Stimulated activated CD8-positive, alpha-beta memory T cell treated with anti-CD3 and anti-CD28 coated beads, Interleukin-15, amount 100 ng/mL, for 1 hour (primary cell): ENCODE measurements around the gene MAP2K6.

Experiments
- DNase-seq: peaks from one replicate; pipeline ENCODE4 v3.0.0-alpha.2; 2020; ENCODE audit warnings: low read depth

The MAP2K6 gene

DNA sequence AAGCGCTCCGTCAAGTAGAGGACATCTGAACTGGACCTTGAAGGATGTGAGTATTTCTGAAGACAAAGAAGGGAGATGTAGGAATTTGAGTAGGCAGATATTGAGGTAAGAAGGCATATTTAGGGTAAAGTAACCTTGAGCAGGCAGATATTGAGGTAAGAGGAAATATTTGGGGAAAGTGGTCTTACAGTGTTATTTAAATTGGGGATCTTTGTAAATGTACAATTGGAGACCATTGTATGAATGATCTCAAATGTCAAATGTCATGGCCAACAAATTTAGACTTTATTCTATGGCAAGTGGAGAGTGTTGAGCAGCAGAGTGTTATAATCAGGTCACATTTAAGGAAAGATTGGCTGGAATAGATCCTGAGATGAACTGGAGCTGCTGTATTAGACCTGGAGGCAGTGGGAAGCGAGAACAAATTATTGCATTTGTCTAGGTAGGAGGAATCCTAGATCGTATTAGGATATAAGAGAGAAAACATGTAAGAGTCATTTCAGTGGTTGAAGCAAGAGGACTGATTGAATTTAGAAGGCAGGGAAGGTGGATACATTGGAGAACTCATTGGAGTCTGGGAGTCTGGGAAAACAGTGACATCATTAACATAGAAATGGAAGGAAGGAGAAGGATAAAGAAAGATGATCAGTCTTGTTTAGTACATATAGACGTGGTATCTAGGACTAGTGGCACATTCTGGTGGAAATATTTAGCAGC is 165.6 kb downstream of the MAP2K6 start:
- DNase-seq = no peak

DNA sequence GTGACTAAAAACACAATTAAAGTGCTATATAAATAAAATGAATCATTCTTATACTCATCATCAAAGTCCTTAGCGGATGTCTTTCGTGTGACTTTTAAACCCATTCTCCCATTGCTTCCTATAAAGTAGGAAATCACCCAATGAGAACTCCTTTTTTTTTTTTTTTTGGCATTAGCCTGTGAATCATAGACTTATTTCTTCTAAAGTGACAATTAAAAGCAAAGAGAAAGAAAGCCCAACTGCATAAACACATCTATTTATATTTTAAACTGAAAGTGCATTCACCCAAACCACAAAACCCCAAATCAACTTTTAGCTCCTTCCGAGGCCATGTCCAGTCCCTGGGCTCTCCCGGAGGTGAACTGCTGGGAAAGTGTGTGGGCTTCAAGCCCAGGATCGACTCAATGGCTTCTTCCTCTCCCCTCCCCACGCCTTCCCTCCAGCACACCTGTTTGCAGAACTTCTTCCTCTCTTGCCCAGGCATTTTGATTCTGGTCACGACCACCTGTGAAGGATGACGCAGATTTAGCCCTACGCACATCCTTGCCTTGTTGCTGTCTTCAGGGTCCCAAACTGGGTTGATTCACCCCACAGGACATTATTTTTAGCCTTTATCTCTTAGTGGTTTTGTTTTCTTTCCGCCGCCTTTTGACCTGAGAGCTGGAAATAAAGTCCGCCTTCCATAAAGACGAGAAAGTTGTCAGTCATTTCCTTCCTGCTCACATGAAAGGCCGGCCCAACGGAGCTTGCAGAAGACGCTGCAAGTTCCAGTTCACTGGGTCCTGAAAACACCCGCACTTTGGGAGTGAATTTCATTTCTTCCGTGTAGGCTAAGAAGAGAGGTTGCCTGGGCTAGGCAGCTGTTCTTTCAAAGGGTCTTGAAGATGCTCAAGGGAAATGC is 166.8 kb downstream of the MAP2K6 start:
- DNase-seq = no peak

DNA sequence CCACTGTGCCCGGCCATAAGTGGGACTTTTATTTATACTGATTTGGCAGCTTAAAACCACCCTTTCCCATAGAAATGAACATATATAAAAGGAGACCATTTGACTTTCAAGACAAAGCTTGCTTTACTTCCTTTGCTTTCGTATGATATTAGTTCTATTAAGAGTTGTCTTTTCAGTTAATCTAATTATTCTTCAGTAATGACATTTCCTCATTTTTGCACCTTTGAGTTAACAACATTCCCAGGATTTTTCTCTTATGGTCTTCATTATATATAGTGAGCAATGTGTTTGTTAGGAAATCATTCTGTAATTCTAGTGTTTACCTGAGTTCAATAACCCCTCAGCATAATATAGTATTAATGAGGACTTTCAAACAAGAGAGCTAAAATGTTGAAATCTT is 173.8 kb downstream of the MAP2K6 start:
- DNase-seq = no peak

DNA sequence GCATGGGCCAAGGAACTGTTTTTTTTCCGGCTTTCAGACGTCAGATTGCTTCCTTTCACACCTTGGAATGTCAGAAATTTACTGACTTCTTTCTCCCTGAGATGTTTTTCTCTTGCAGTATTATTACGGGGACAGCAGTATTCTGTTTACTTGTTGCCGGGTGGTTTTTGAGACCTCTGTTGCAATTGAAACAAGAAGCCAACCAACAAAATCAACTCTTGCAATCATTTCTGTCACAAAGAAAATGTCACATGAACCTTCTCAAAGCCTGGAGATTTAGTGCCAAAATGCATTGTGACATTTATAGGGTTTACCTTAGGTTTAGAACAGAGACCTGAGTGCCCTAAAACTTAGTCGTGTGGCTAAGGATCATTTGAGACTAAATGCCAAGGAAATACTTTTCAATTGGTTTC is 174.3 kb downstream of the MAP2K6 start:
- no peak for DNase-seq

DNA sequence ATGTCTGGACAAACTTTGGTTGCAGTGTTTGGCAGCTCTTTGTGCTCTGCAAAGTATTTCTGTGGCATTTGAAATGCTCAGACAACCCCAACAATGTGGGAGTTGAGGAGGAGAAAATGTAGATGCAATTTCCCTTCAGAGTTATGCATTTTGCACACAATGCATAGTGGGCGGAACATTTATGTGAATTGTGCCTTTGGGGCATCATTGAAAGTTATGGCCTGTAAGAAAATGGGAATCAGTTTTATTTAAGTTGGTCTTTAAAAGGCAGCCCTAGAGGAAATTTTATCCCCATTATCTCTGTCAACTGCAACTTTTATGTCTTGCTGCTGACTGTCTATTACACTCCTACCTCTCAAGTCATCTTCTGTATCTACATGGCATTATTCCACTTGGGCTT is 176.2 kb downstream of the MAP2K6 start:
- no peak for DNase-seq

DNA sequence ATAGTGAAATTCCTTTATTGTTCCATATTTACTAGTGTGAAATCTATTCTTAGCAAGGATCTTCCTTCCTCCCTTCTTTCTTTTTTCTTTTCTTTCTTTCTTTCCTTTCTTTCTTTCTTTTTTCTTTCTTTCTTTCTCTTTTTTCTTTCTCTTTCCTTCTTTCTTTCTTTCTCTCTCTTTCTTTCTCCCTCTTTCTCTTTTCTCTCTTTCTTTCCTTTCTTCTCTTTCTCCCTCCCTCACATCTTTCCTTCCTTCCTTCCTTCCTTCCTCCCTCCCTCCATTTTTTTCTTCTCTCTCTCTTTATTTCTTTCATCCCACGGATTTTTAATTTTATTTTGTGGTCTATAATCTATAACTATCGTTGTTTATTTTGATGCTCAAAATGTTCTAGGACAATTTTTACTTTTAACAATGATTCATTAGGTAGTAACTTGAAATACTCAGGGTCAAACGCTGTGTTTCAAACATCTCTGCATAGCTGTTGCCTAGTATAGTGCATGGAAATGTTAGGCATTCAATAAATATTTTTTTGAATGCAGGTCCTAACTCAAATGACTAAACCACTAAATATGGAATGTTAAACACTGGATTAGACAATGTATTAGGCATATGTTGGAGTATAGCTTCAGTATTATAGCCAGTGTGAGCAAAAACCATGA is 178.3 kb downstream of the MAP2K6 start:
- DNase-seq = no peak

DNA sequence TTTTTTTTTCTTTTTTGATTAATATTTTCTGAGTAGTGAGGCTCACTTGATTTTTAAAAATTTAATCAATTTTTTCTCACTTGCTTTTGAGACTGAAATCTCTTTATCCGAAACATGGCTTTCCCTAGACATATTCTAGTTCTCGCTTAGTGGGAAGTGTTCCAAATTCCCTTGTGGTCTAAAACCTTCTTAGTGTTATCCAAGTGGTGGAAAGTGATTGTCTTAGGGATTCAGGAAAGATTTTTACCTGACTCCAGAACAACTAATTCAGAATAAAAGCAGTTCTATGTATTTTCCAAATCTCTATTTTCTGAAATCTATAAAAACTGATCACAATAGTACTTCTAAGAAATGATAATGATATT is 178.8 kb downstream of the MAP2K6 start:
- DNase-seq = no peak

DNA sequence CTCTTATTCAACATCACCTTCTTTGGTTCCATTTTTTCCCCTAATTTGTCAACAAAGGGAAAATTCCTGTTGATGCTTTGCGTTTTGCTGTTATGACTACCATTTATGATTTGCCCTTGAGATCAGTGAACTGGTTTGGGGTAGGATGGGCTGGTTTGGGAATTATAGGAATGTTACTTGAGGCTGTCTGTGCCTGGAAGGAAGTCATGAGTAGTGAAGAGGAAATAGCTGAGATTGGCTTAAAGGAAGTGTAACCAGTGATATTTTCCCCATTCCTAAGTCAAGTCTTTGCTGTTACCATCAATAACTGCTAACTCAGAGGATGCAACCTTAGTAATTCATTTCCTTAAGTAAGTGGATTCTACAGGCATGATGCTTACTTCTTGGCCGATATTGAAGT is 179.2 kb downstream of the MAP2K6 start:
- no peak for DNase-seq

DNA sequence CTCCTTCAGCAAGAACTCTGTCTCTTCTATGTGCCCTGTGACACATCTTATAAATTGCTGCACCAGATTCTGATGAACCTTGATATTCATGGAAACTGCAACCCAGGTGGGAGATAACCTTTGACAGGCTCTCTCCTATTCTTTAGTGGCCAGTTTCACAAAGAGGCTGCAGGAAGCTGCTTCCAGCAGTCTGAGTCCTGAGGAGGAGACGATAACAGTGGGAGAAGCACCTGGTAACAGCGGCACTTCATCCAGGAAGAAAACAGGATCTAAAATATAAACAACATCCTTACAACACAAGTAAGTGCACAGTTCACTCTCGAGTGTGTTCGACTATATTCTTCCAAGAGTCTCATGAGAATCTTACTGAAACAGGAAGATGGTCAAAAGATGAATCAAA is 180.1 kb downstream of the MAP2K6 start:
- no peak for DNase-seq

DNA sequence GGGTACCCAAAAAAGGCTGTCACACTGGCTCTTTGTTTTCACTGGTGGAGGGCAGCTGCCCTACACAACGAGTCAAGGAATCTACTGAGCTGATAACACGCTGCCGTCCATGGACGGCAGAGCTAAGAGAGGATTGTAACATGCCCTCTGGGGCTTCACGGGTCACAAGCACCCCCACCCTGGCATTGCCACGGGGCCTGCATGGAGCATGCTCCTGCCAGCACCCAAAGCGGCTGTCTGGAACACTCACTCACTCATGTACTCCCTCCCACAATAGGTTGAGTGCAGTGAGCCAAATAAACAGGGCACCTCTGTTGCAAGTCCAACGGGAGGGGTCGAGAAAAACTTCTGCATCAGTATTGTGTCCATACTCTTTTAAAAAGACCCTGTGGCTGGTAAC is 181.6 kb downstream of the MAP2K6 start:
- DNase-seq = no peak

DNA sequence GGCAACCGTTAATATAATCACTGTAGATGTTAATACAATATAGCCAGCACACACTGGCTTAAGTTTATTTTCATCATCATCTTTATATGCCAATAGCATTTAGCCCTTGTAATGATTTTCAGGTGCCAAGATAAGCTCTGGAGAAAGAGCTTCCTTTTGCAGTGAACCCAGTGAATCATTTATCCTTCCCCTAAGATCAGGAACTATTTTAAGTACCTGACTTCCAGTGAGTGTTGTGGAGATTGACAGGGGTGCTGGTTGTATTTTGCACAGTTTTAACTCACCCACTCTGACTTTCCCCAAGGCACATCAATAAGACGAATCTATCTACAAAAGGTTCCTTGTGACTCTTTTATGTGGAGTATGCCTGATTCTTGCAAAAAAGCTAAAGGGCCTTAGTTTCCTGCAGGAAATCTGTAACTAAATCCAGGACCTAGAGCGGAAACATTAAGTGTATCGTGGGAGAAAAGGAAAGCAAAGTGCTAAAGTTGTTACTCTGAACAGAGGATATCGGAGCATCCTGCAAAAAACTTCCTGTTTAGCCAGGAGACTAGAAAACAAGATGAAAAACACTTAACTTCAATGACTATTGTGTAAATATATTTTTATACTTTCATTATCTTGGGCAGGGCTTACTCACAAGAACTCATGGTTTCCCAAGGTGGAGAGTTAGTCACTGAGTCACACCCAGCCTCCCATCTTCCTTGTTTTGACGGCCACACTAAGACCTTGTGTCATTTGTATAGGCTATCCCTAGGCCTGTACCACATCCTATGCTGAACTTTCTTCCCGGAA is 183.6 kb downstream of the MAP2K6 start:
- no peak for DNase-seq

DNA sequence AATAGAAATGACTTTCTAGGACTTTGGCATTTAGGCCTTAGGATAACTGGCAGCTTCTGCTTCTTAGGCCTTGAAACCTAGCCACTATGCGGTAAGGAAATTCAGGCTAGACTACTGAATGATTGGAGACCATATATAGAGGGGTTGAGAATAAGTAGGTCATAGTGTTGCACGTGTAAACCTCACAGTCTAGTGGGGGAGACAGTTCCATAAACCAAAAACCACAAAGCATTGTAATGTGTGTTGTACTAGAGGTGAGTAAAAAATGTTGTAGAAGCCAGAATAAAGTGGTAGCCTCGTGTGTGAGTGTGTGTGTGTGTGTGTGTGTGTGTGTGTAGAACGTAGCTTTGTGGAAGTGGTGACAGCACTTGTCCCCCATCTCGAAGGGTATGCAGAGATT is 188.5 kb downstream of the MAP2K6 start:
- no peak for DNase-seq
